Activated naive CD8-positive, alpha-beta T cell treated with anti-CD3 and anti-CD28 coated beads, Interleukin-2, amount 50 U/mL, for 24 hours (primary cell): Measurements from ENCODE around the gene PRR27.
"Not testable (repeated sequence)": the region's sequence is repeated elsewhere in the genome, so short reads cannot be mapped to it uniquely, and the experiment has no call there.

Experiments
- ATAC-seq: fragments of 150-1000 bp; cut with Tn5 transposase; one replicate; pipeline ENCODE4 v1.10.0; 2021
- DNase-seq: peaks from one replicate; pipeline ENCODE4 v3.0.0; 2021
- H3K27ac Mint-ChIP-seq: one replicate; pipeline ENCODE4 v1.8.0; 2021; ENCODE audit warnings: mild to moderate bottlenecking, mixed read lengths
- H3K27me3 Mint-ChIP-seq: one replicate; pipeline ENCODE4 v1.8.0; 2021; ENCODE audit warnings: mixed read lengths
- H3K36me3 Mint-ChIP-seq: one replicate; pipeline ENCODE4 v1.8.0; 2021; ENCODE audit warnings: low read depth, mixed read lengths
- H3K4me1 Mint-ChIP-seq: one replicate; pipeline ENCODE4 v1.8.0; 2021; ENCODE audit warnings: mixed read lengths
- H3K4me3 Mint-ChIP-seq: one replicate; pipeline ENCODE4 v1.8.0; 2021; ENCODE audit warnings: mild to moderate bottlenecking, moderate library complexity, mixed read lengths
- H3K9me3 Mint-ChIP-seq: one replicate; pipeline ENCODE4 v1.8.0; 2021; ENCODE audit warnings: mixed read lengths

The PRR27 gene

DNA sequence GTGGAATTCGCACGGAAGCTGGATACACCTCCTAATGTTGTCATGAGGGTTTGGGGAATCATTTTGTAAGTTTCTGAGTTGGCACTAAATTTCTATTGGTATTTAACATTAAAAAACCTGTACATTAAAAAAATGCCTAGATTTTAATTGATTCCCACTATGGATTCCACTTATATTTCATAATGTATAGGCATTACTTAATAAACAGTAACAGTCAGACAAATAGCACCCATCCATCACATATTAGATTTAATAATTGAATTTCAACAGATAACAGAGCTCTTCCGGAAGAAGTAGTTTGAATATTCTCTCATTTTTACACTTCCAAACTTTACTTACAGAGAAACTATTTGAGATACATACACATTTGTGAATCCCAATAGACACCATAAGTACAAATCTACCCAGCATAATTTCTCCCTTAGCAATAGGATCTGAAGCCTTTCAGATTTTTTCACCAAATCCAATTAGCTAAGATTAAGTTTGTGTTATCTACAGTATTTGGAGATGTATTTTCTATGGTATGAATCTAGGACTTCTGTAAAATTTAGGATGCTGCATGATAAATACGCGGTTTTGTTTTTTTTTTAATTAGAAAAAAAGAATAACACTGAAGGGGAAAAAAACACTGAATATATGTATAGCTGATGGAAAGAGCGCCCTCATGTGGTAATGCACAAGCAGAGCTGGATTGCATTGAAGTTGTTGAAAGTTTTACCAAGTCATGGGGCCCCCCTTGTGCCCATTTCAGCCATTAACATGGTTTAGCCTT lies 29.3 kb downstream of the PRR27 start:
- H3K4me3 Mint-ChIP-seq = no peak overlapping the region
- ATAC-seq = no peak
- H3K9me3 Mint-ChIP-seq = no peaks in the 10 kb centered on the region
- no peaks in the 10 kb centered on the region for H3K36me3 Mint-ChIP-seq
- H3K27ac Mint-ChIP-seq = no peak overlapping the region
- no peaks in the 10 kb centered on the region for H3K4me1 Mint-ChIP-seq
- H3K27me3 Mint-ChIP-seq = no peaks in the 10 kb centered on the region
- DNase-seq = peak; percentile 3

DNA sequence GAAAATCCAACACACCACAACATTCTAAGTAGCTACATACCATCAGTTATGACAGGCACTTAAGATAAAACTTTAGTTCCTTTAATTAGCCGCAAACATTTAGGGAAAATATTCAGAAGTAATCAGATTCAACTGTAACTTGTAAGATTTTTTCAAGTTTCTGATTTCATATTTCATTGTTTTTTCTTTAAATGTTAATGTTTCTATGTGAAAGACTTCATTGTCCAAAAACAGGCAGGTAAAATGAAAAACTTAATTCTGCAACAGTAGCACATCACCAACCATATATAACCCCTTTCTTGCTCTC lies 29.9 kb downstream of the PRR27 start:
- ATAC-seq = no peak
- Mint-ChIP-seq H3K27me3 (no peaks in the 10 kb centered on the region), H3K4me1 (no peaks in the 10 kb centered on the region), H3K4me3 (no peak overlapping the region), H3K27ac (no peak overlapping the region), H3K36me3 (no peaks in the 10 kb centered on the region), H3K9me3 (no peaks in the 10 kb centered on the region)
- DNase-seq = no peak

- ATAC-seq (no peak), DNase-seq (no peak)
- no peaks in the 10 kb centered on the region for H3K4me1 Mint-ChIP-seq
- H3K36me3 Mint-ChIP-seq = no peaks in the 10 kb centered on the region
- no peak overlapping the region for H3K27ac Mint-ChIP-seq
- H3K9me3 Mint-ChIP-seq = no peaks in the 10 kb centered on the region
- no peak overlapping the region for H3K4me3 Mint-ChIP-seq
- H3K27me3 Mint-ChIP-seq = no peaks in the 10 kb centered on the region
Observed at GRCh38 chr4:70187216-70187615, 33.2 kb downstream of the PRR27 start.

DNA sequence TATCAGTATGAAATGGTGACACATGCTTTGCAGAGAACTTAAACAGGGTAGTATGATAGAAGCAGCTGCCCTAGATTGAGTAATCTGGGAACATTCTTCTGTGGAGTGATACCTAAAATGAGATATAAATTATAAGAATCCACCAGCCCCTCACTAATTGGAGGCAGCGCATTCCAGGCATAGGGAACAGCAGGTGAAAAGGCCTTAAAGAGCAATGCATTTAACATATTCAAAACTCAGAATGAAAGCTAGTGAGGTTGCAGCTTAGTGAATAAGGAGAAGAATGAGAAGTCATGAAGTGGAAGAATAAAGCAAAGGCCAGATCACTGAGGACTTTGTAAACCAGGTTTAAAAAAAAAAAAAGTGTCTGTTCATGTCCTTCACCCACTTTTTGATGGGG lies 36.5 kb downstream of the PRR27 start:
- no peaks in the 10 kb centered on the region for H3K36me3 Mint-ChIP-seq
- no peaks in the 10 kb centered on the region for H3K4me1 Mint-ChIP-seq
- no peak for DNase-seq
- H3K9me3 Mint-ChIP-seq = no peaks in the 10 kb centered on the region
- no peak for ATAC-seq
- H3K4me3 Mint-ChIP-seq = no peak overlapping the region
- no peak overlapping the region for H3K27ac Mint-ChIP-seq
- H3K27me3 Mint-ChIP-seq = no peaks in the 10 kb centered on the region

DNA sequence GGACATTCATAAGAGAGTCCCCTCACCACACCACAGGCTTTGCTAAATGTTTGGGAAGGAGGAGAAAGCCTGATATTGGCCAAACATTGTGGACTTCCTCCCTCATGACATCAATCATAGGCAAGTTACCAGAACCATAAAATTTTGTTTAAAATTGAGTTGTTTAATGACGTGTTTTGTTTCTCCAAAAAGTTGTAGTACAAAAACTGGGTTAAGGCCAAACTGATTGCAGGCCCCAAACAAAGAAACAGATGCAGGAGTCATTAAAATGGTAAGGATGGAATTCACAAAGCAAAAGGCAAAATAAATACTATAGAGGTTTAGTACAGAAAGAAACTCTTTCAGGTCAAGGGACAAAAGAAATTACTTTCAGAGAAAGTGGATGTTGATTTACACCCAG lies 37.6 kb downstream of the PRR27 start:
- DNase-seq = no peak
- Mint-ChIP-seq H3K4me1 (no peaks in the 10 kb centered on the region), H3K36me3 (no peaks in the 10 kb centered on the region), H3K4me3 (no peak overlapping the region), H3K9me3 (no peaks in the 10 kb centered on the region), H3K27ac (no peak overlapping the region), H3K27me3 (no peaks in the 10 kb centered on the region)
- ATAC-seq = no peak

DNA sequence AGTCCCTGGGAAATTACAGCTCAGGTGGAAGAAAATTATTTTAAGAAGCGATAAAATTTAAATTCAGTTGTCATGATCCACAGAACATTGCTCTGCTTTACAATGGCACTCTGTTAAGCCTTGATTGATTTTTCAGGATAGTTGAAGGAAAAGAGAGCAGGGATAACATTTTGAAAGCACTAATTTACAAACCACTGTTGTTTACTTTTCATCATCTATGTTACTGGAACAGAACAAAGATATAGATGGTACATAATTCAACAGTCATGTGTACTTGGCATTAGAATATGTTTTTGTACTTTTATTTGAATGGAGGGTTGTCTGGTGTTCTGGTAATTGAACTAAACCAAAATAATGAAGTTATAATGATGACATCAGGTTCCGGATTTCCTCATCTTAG lies 38.9 kb downstream of the PRR27 start:
- no peak overlapping the region for H3K27ac Mint-ChIP-seq
- DNase-seq (no peak), ATAC-seq (no peak)
- H3K9me3 Mint-ChIP-seq = no peaks in the 10 kb centered on the region
- no peaks in the 10 kb centered on the region for H3K27me3 Mint-ChIP-seq
- H3K36me3 Mint-ChIP-seq = no peaks in the 10 kb centered on the region
- no peak overlapping the region for H3K4me3 Mint-ChIP-seq
- no peaks in the 10 kb centered on the region for H3K4me1 Mint-ChIP-seq

DNA sequence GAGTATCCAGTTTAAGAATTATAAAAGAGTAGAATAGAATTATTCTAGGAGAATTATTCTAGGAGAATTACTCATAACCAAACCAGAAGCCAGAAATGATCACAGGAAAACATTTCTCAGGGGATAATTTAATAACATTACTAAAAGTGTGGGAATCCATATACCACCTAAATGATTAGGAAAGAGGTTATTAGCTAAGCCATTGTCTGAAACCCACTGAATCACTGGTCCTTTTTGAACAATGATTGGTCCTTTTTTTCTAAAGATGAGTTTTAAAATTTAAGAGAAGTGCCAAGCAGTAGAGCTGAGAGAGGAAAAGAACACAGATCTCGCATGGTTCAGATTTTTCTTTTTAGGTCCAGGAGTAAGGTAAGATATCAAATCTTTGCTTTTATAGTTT lies 41.4 kb downstream of the PRR27 start, which contains the start of gene ODAM:
TSS of gene ODAM (plus strand) at position 301 of the 400 bp plus-strand sequence. CDS start 819 bp downstream, outside the sequence.
- Mint-ChIP-seq H3K9me3 (no peaks in the 10 kb centered on the region), H3K4me1 (no peaks in the 10 kb centered on the region), H3K27ac (no peak within 1 kb of the TSS), H3K27me3 (no peaks in the 10 kb centered on the region), H3K4me3 (no peak within 1 kb of the TSS), H3K36me3 (no peaks in the 10 kb centered on the region)
- no peak for ATAC-seq
- DNase-seq = no peak

GRCh38 chr4:70196857-70197256 lies 42.8 kb downstream of the PRR27 start:
- Mint-ChIP-seq H3K4me3 (no peak overlapping the region), H3K27me3 (no peaks in the 10 kb centered on the region), H3K27ac (no peak overlapping the region), H3K4me1 (no peaks in the 10 kb centered on the region), H3K9me3 (no peaks in the 10 kb centered on the region), H3K36me3 (no peaks in the 10 kb centered on the region)
- DNase-seq (no peak), ATAC-seq (no peak)

GRCh38 chr4:70197842-70198241 lies 43.8 kb downstream of the PRR27 start:
- H3K4me1 Mint-ChIP-seq = no peaks in the 10 kb centered on the region
- no peak overlapping the region for H3K27ac Mint-ChIP-seq
- H3K36me3 Mint-ChIP-seq = no peaks in the 10 kb centered on the region

GRCh38 chr4:70203601-70204000 lies 49.6 kb downstream of the PRR27 start:
- DNase-seq (no peak), ATAC-seq (no peak)
- H3K9me3 Mint-ChIP-seq = peaks cover 3% of the 10 kb centered on the region
- H3K27ac Mint-ChIP-seq = no peak overlapping the region
- no peak overlapping the region for H3K4me3 Mint-ChIP-seq
- no peaks in the 10 kb centered on the region for H3K27me3 Mint-ChIP-seq
- H3K36me3 Mint-ChIP-seq = no peaks in the 10 kb centered on the region
- no peaks in the 10 kb centered on the region for H3K4me1 Mint-ChIP-seq

More at GRCh38 chr4:70197842-70198241, 43.8 kb downstream of the PRR27 start:
- H3K27me3 Mint-ChIP-seq = no peaks in the 10 kb centered on the region
- ATAC-seq = no peak
- no peak overlapping the region for H3K4me3 Mint-ChIP-seq
- H3K9me3 Mint-ChIP-seq = no peaks in the 10 kb centered on the region
- DNase-seq = no peak

- H3K36me3 Mint-ChIP-seq, ATAC-seq, DNase-seq, H3K4me1 Mint-ChIP-seq, H3K9me3 Mint-ChIP-seq, H3K27ac Mint-ChIP-seq, H3K27me3 Mint-ChIP-seq, H3K4me3 Mint-ChIP-seq: not testable (repeated sequence)
Observed at GRCh38 chr4:70212752-70213151, 58.7 kb downstream of the PRR27 start.
